Dorsolateral prefrontal cortex (tissue), 118 donors: ENCODE data around the gene MAGEB6B. TPM values are rescaled to one million over a fixed set of nuclear protein-coding genes. Genes with fewer than 3 reads are reported as not detected.

Experiments used
- total RNA-seq, 120 experiments: library from RNA; stranded (reverse); gene quantifications; one replicate each; pipeline versions ENCODE4 v1.2.3 to v1.2.4, GENCODE V29; 2022

The MAGEB6B gene
- total RNA-seq, 120 experiments from 2014 or later: not detected

Other genes starting within 250 kb of the MAGEB6B start
- gene MAGEB18, start 22.3 kb upstream of the MAGEB6B start, total RNA-seq: not detected
- gene MAGEB6, start 31.8 kb downstream of the MAGEB6B start, total RNA-seq: not detected
- not detected for gene MAGEB5, start 55.6 kb downstream of the MAGEB6B start, total RNA-seq